IMR-90 (cell line): ENCODE data around the gene GRID1. TPM values are rescaled to one million over a fixed set of nuclear protein-coding genes. Genes with fewer than 3 reads are reported as not detected.

ENCODE experiments used
- ATAC-seq: fragments of 200-7000 bp; cut with Tn5 transposase; 2 replicates; pipeline ENCODE4 v1.9.1; 2020; ENCODE audit warnings: low read depth, mild to moderate bottlenecking, moderate library complexity
- BruUV-seq: library from RNA; stranded (reverse); fragments of 400-500 nt; replicated peaks from 2 replicates; lab custom pipeline; 2021; lab: Mats Ljungman, UMichigan
- CTCF ChIA-PET: fragments of 300-600 bp; formaldehyde crosslinking; extraction: SDS; loops from one replicate; lab custom pipeline; 2021; ENCODE audit warnings: antibody characterized with exemption; lab: Yijun Ruan, JAX
- POLR2A ChIA-PET: fragments of 300-600 bp; sonication (Branson Sonifier 250); formaldehyde crosslinking; loops from one replicate; lab custom pipeline; 2022; ENCODE audit warnings: antibody characterized with exemption; ENCODE audit not compliant: unreplicated experiment; lab: Charles Lee
- DNase-seq: peaks from one replicate; pipeline ENCODE4 v3.0.0; 2013
- H2AFZ ChIP-seq: replicated peaks from 2 replicates; pipeline ENCODE3; 2013; ENCODE audit warnings: low read length, mild to moderate bottlenecking; ENCODE audit not compliant: poor library complexity
- H2AK5ac ChIP-seq: 2 replicates; pipeline ENCODE4 v1.6.1; 2013; ENCODE audit warnings: low read depth, low read length, inconsistent platforms
- H2AK9ac ChIP-seq: replicated peaks from 2 replicates; pipeline ENCODE3; 2013; ENCODE audit warnings: mild to moderate bottlenecking, low read depth, low read length, moderate library complexity; ENCODE audit not compliant: poor library complexity
- H2BK120ac ChIP-seq: 2 replicates; pipeline ENCODE4 v1.6.1; 2013; ENCODE audit warnings: low read depth, low read length, inconsistent platforms
- H2BK15ac ChIP-seq: 3 replicates; pipeline ENCODE4 v1.6.1; 2013; ENCODE audit warnings: low read depth, low read length, inconsistent platforms
- H2BK20ac ChIP-seq: 2 replicates; pipeline ENCODE4 v1.6.1; 2013; ENCODE audit warnings: low read depth, mild to moderate bottlenecking, inconsistent platforms, low read length, moderate library complexity
- H2BK5ac ChIP-seq: 2 replicates; pipeline ENCODE4 v1.6.1; 2013; ENCODE audit warnings: mild to moderate bottlenecking, low read depth, low read length, inconsistent platforms; ENCODE audit not compliant: poor library complexity, severe bottlenecking
- H3K14ac ChIP-seq: replicated peaks from 2 replicates; pipeline ENCODE4 v1.6.1; 2013; ENCODE audit warnings: low read depth, low read length, inconsistent platforms
- H3K18ac ChIP-seq: 2 replicates; pipeline ENCODE4 v1.6.1; 2013; ENCODE audit warnings: low read depth, low read length, control low read depth
- H3K23ac ChIP-seq: 2 replicates; pipeline ENCODE4 v1.6.1; 2013; ENCODE audit warnings: low read depth, low read length, inconsistent platforms
- H3K27ac ChIP-seq: 2 replicates; pipeline ENCODE4 v1.5.1; 2013; ENCODE audit warnings: mild to moderate bottlenecking, control low read depth, low read length; ENCODE audit not compliant: insufficient read depth
- H3K27me3 ChIP-seq: 2 replicates; pipeline ENCODE4 v1.6.1; 2013; ENCODE audit warnings: low read length; ENCODE audit not compliant: control insufficient read depth, insufficient read depth
- H3K36me3 ChIP-seq: 2 replicates; pipeline ENCODE4 v1.6.1; 2013; ENCODE audit warnings: low read length, mixed read lengths; ENCODE audit not compliant: control insufficient read depth, insufficient read depth
- H3K4ac ChIP-seq: 2 replicates; pipeline ENCODE4 v1.6.1; 2013; ENCODE audit warnings: low read depth, low read length, inconsistent platforms
- H3K4me1 ChIP-seq: 2 replicates; pipeline ENCODE4 v1.6.1; 2013; ENCODE audit warnings: low read length, mixed read lengths; ENCODE audit not compliant: control insufficient read depth, insufficient read depth
- H3K4me2 ChIP-seq: 2 replicates; pipeline ENCODE4 v1.6.1; 2013; ENCODE audit warnings: low read depth, mild to moderate bottlenecking, control low read depth, low read length, moderate library complexity
- H3K4me3 ChIP-seq: 2 replicates; pipeline ENCODE4 v1.5.1; 2013; ENCODE audit warnings: low read depth, mild to moderate bottlenecking, control low read depth, low read length, moderate library complexity; ENCODE audit not compliant: insufficient read depth
- H3K56ac ChIP-seq: 2 replicates; pipeline ENCODE4 v1.6.1; 2013; ENCODE audit warnings: low read length, inconsistent platforms; ENCODE audit not compliant: insufficient read depth; ENCODE audit errors: extremely low read depth
- H3K79me1 ChIP-seq, 2 experiments: 2 replicates each; pipeline ENCODE4 v1.6.1; 2013; ENCODE audit warnings: low read length in 2 of 2, inconsistent platforms in 1 of 2, low read depth in 1 of 2
- H3K9ac ChIP-seq: 2 replicates; pipeline ENCODE4 v1.6.1; 2013; ENCODE audit warnings: low read depth, low read length, control low read depth
- H3K9me1 ChIP-seq: 2 replicates; pipeline ENCODE4 v1.6.1; 2013; ENCODE audit warnings: low read length, inconsistent platforms; ENCODE audit not compliant: insufficient read depth
- H3K9me3 ChIP-seq: 2 replicates; pipeline ENCODE4 v1.6.1; 2013; ENCODE audit warnings: low read length; ENCODE audit not compliant: control insufficient read depth, insufficient read depth
- H4K20me1 ChIP-seq: 2 replicates; pipeline ENCODE4 v1.6.1; 2013; ENCODE audit warnings: low read length, inconsistent platforms; ENCODE audit not compliant: insufficient read depth
- H4K5ac ChIP-seq: 2 replicates; pipeline ENCODE4 v1.6.1; 2013; ENCODE audit warnings: mild to moderate bottlenecking, low read depth, low read length, control low read depth
- H4K8ac ChIP-seq, 2 experiments: 2 replicates each; pipeline ENCODE4 v1.6.1; 2013; ENCODE audit warnings: low read depth in 2 of 2, low read length in 2 of 2, control low read depth in 1 of 2, inconsistent platforms in 1 of 2
- H4K91ac ChIP-seq: 2 replicates; pipeline ENCODE4 v1.6.1; 2013; ENCODE audit warnings: low read depth, low read length, inconsistent platforms; ENCODE audit not compliant: insufficient read depth
- BHLHE40 ChIP-seq: fragments of 150-350 bp; IDR thresholded peaks from 2 replicates; pipeline ENCODE4 v1.6.1; 2016; ENCODE audit warnings: mild to moderate bottlenecking, low read depth, low read length
- CEBPB ChIP-seq: IDR thresholded peaks from 2 replicates; pipeline ENCODE4 v1.6.1; 2012; ENCODE audit warnings: low read depth, low read length, improper control_type of control experiment
- CHD1 ChIP-seq: IDR thresholded peaks from 2 replicates; pipeline ENCODE4 v1.6.1; 2012; ENCODE audit warnings: low read depth, low read length, improper control_type of control experiment
- FOS ChIP-seq: fragments of 150-350 bp; IDR thresholded peaks from 2 replicates; pipeline ENCODE4 v1.6.1; 2016; ENCODE audit warnings: low read depth, low read length
- MAFK ChIP-seq: IDR thresholded peaks from 2 replicates; pipeline ENCODE4 v1.6.1; 2012; ENCODE audit warnings: low read depth, low read length, improper control_type of control experiment
- MXI1 ChIP-seq: IDR thresholded peaks from 2 replicates; pipeline ENCODE4 v1.6.1; 2012; ENCODE audit warnings: low read depth, mild to moderate bottlenecking, low read length, moderate library complexity, borderline replicate concordance
- NFE2L2 ChIP-seq: fragments of 150-350 bp; IDR thresholded peaks from 2 replicates; pipeline ENCODE4 v1.6.1; 2016; ENCODE audit warnings: low read depth, mild to moderate bottlenecking, low read length
- POLR2A ChIP-seq: IDR thresholded peaks from 2 replicates; pipeline ENCODE4 v1.6.1; 2012; ENCODE audit warnings: mild to moderate bottlenecking, low read depth, low read length
- RAD21 ChIP-seq: IDR thresholded peaks from 2 replicates; pipeline ENCODE4 v1.6.1; 2012; ENCODE audit warnings: low read length, improper control_type of control experiment
- WGBS, 2 experiments: methylation state at CpG; one replicate each; pipeline versions ENCODE4 v1.1.5 to v1.1.7; 2013; ENCODE audit warnings: missing lambda C conversion rate in 2 of 2; ENCODE audit not compliant: insufficient read length in 1 of 2; ENCODE audit errors: extremely low coverage in 2 of 2; 5-methylcytosine and 5-hydroxymethylcytosine counted together
- dilution Hi-C: fragments of 300-500 bp; cut with HindIII; formaldehyde crosslinking; loops from one replicate; pipeline ENCODE4 v1.14.3; 2018; ENCODE audit warnings: low sequenced_read_pairs; ENCODE audit not compliant: unreplicated experiment
- in situ Hi-C: fragments of 300-500 bp; cut with MboI; formaldehyde crosslinking; loops from 3 replicates; pipeline ENCODE4 v1.14.3; 2019; ENCODE audit warnings: low sequenced_read_pairs, inconsistent platforms, mixed read lengths
- intact Hi-C: fragments of 100-400 bp; cut with micrococcal nuclease; formaldehyde crosslinking; loops from 2 replicates; pipeline ENCODE4 v1.10.0; 2022
- polyA plus RNA-seq, 3 experiments: library from polyadenylated mRNA; depleted of rRNA; stranded (reverse); fragments of >200 nt; gene quantifications; 2 replicates each; pipeline ENCODE4 v1.2.3, GENCODE V29; 2012; ENCODE audit warnings: low replicate concordance in 1 of 3
- total RNA-seq: library from RNA; depleted of rRNA; stranded (reverse); fragments of >200 nt; gene quantifications from 2 replicates; pipeline ENCODE4 v1.2.3, GENCODE V29; 2012
- TF ChIP-seq, protein P1 (sequence below): fragments of 150-350 bp; IDR thresholded peaks from 2 replicates; pipeline ENCODE4 v1.6.1; 2017; ENCODE audit warnings: mild to moderate bottlenecking, antibody characterized with exemption, low read length, low read depth
- TF ChIP-seq, protein P2 (sequence below): conservative IDR thresholded peaks from 2 replicates; pipeline ENCODE4 v1.5.1; 2012; ENCODE audit warnings: mild to moderate bottlenecking, low read depth, low read length, improper control_type of control experiment

GRID1 gene
- total and polyA plus RNA-seq, 2 of the 4 experiments (the other 2 are of a cell fraction) = not detected

- Histone ChIP-seq H3K79me1 (no peaks in the 10 kb centered on the region), H3K4me3 (no peak overlapping the region), H2BK20ac (no peak overlapping the region), H3K27ac (no peak overlapping the region), H3K18ac (no peak overlapping the region), H3K56ac (no peak overlapping the region), H2BK15ac (no peak overlapping the region), H3K36me3 (no peaks in the 10 kb centered on the region), H4K5ac (no peak overlapping the region), H3K9me1 (no peaks in the 10 kb centered on the region), H3K9me3 (no peaks in the 10 kb centered on the region), H3K4me1 (no peaks in the 10 kb centered on the region), H2BK120ac (no peak overlapping the region), H4K20me1 (no peaks in the 10 kb centered on the region), H3K23ac (no peak overlapping the region), H3K27me3 (no peaks in the 10 kb centered on the region), H4K8ac (no peak overlapping the region), H2AFZ (no peak overlapping the region), H3K4me2 (no peak overlapping the region), H2AK5ac (no peak overlapping the region), H4K91ac (no peak overlapping the region), H2BK5ac (no peak overlapping the region), H3K14ac (no peak overlapping the region), H2AK9ac (no peak overlapping the region), H3K9ac (no peak overlapping the region), H3K4ac (no peak overlapping the region)
- BruUV-seq = no TSS peak
- in situ Hi-C loops (loop anchor here (25.0 kb wide), 1 partner anchor 393 kb away; no protein-coding TSS in a partner anchor), dilution Hi-C loops (no loop called here), intact Hi-C loops (no loop called here)
- ChIA-PET CTCF (no interaction called here), POLR2A (no interaction called here)
- TF ChIP-seq FOS (no peak), NFE2L2 (no peak), MAFK (no peak), POLR2A (no peak), CHD1 (no peak), BHLHE40 (no peak), MXI1 (no peak), CEBPB (no peak), RAD21 (no peak)
- TF ChIP-seq, protein P1, sequence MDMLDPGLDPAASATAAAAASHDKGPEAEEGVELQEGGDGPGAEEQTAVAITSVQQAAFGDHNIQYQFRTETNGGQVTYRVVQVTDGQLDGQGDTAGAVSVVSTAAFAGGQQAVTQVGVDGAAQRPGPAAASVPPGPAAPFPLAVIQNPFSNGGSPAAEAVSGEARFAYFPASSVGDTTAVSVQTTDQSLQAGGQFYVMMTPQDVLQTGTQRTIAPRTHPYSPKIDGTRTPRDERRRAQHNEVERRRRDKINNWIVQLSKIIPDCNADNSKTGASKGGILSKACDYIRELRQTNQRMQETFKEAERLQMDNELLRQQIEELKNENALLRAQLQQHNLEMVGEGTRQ = no peak
- TF ChIP-seq, protein P2, sequence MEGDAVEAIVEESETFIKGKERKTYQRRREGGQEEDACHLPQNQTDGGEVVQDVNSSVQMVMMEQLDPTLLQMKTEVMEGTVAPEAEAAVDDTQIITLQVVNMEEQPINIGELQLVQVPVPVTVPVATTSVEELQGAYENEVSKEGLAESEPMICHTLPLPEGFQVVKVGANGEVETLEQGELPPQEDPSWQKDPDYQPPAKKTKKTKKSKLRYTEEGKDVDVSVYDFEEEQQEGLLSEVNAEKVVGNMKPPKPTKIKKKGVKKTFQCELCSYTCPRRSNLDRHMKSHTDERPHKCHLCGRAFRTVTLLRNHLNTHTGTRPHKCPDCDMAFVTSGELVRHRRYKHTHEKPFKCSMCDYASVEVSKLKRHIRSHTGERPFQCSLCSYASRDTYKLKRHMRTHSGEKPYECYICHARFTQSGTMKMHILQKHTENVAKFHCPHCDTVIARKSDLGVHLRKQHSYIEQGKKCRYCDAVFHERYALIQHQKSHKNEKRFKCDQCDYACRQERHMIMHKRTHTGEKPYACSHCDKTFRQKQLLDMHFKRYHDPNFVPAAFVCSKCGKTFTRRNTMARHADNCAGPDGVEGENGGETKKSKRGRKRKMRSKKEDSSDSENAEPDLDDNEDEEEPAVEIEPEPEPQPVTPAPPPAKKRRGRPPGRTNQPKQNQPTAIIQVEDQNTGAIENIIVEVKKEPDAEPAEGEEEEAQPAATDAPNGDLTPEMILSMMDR = no peak
- DNase-seq (no peak), ATAC-seq (no peak)
- 69% methylated on average over 4 of the region's 5 CpGs; no CpG with 5 or more reads in 1 of the 2 experiments for WGBS, 2 experiments
These were observed 171.9 kb downstream of the GRID1 start for GRCh38 chr10:86194684-86195083.
